ENCODE data around the gene ENPP3. TPM values are rescaled to one million over a fixed set of nuclear protein-coding genes. Genes with fewer than 3 reads are reported as not detected.

Gene ENPP3
- total and polyA plus RNA-seq, 2 of the 13 experiments (the other 11 are each of a cell fraction or from before 2014, with no cell fraction given): 40.0 to 75.4 TPM

DNA sequence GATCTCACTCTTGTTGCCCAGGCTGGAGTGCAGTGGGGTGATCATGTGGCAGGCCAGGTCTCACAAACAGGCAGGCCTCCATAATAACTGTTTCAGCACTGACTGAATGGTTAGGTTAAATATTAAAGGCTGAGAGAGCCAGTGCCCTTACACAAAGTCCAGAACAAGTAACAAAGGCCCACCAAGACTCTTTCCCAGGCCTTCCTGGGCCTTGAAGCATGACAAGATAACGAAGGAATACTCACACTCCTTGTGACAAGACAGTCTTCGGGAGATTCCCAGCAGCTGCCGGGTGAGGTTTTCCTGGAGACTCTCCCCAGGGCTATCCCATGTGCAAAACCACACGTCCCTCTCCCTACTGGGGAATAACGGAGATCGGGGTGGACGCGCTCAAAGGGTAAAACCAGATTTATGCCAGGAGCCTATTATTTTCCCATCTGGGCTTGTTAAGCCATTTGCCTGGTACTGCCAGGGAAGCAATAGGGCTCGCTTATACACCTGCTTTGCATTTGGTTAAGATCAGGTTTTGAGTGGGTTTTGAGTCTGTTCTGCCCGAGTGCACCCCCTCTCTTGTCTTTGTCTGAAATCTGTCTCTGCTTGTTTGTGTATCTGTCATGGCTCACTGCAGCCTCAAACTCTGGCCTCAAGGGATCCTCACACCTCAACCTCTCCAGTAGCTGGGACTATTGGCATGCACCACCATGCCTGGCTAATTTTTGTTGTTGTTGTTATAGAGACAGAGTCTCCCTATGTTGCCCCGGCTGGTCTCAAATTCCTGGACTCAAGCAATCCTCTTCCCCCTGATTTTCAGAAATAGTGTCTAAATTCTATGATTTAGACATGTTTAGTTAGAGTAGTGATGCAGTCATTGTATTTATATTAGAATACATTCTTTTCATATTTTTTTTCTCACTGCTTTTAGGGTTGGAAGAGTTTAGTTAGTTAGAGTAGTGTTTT is 1.4 kb upstream of the ENPP3 start (continued):
- TF ChIP-seq, protein P1, sequence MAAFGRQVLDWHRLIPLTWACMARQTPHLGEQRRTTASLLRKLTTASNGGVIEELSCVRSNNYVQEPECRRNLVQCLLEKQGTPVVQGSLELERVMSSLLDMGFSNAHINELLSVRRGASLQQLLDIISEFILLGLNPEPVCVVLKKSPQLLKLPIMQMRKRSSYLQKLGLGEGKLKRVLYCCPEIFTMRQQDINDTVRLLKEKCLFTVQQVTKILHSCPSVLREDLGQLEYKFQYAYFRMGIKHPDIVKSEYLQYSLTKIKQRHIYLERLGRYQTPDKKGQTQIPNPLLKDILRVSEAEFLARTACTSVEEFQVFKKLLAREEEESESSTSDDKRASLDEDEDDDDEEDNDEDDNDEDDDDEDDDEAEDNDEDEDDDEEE (CRISPR knock-in tag; IDR thresholded peaks at IDR 0.05): peak; percentile 75
- TF ChIP-seq RXRB (CRISPR knock-in tag; IDR thresholded peaks at IDR 0.05; ENCODE audit: borderline replicate concordance) (no peak; the same call in 1 of the 2 replicates), NFE2L2 (IDR thresholded peaks at IDR 0.05; ENCODE audit: low read length) (no peak), ZNF414 (CRISPR knock-in tag; IDR thresholded peaks at IDR 0.05) (0 out of 2 replicates have a peak, but pooled peaks have one; percentile 39), ZNF33A (CRISPR knock-in tag; IDR thresholded peaks at IDR 0.05; ENCODE audit: borderline replicate concordance) (0 out of 2 replicates have a peak, but pooled peaks have one; percentile 7), IRF9 (CRISPR knock-in tag; IDR thresholded peaks at IDR 0.05; ENCODE audit: borderline replicate concordance) (no peak), ZNF563 (CRISPR knock-in tag; IDR thresholded peaks at IDR 0.05) (peak; percentile 87; the same call in 1 of the 2 replicates), ZBTB26 (CRISPR knock-in tag; IDR thresholded peaks at IDR 0.05; ENCODE audit: borderline replicate concordance) (no peak), TBX3 (IDR thresholded peaks at IDR 0.05; ENCODE audit: borderline replicate concordance) (no peak; the same call in 1 of the 2 replicates), SRF (IDR thresholded peaks at IDR 0.05; ENCODE audit: low read depth, low read length) (no peak), NR0B2 (CRISPR knock-in tag; IDR thresholded peaks at IDR 0.05) (no peak), MATR3 (CRISPR knock-in tag; IDR thresholded peaks at IDR 0.05) (no peak), ZNF44 (CRISPR knock-in tag; IDR thresholded peaks at IDR 0.05) (0 out of 2 replicates have a peak, but pooled peaks have one; percentile 37), ZNF263 (CRISPR knock-in tag; IDR thresholded peaks at IDR 0.05) (0 out of 2 replicates have a peak, but pooled peaks have one; percentile 64), ZBTB39 (CRISPR knock-in tag; IDR thresholded peaks at IDR 0.05) (no peak), ZNF282 (IDR thresholded peaks at IDR 0.05; ENCODE audit: partially characterized antibody) (no peak)
- TF ChIP-seq, protein P2, sequence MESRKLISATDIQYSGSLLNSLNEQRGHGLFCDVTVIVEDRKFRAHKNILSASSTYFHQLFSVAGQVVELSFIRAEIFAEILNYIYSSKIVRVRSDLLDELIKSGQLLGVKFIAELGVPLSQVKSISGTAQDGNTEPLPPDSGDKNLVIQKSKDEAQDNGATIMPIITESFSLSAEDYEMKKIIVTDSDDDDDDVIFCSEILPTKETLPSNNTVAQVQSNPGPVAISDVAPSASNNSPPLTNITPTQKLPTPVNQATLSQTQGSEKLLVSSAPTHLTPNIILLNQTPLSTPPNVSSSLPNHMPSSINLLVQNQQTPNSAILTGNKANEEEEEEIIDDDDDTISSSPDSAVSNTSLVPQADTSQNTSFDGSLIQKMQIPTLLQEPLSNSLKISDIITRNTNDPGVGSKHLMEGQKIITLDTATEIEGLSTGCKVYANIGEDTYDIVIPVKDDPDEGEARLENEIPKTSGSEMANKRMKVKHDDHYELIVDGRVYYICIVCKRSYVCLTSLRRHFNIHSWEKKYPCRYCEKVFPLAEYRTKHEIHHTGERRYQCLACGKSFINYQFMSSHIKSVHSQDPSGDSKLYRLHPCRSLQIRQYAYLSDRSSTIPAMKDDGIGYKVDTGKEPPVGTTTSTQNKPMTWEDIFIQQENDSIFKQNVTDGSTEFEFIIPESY (CRISPR knock-in tag; IDR thresholded peaks at IDR 0.05): no peak
